Adrenal gland (tissue), 12 donors: Measurements from ENCODE around the gene RNLS. TPM values are rescaled to one million over a fixed set of nuclear protein-coding genes. Genes with fewer than 3 reads are reported as not detected.

Experiments
- DNase-seq, 7 donors: peaks; one replicate each; pipeline ENCODE4 v3.0.0-alpha.2; 2019 to 2020
- H3K27ac ChIP-seq, 5 donors: fragments of 200-600 bp; sonication (generic) in 4 of 5; 1 replicate in 3 of 5; 2 replicates in 2 of 5; pipeline versions ENCODE4 v1.5.1 to v1.8.0; 2016 to 2020; ENCODE audit warnings: mild to moderate bottlenecking in 1 of 5
- H3K27me3 ChIP-seq: fragments of 200-600 bp; 2 replicates; pipeline ENCODE4 v1.8.0; 2021
- H3K36me3 ChIP-seq, 2 donors: fragments of 200-600 bp; replicated peaks in 1 of 2; 1 replicate in 1 of 2; 2 replicates in 1 of 2; pipeline versions ENCODE4 v1.5.1 to v1.8.0; 2018 to 2022
- H3K4me1 ChIP-seq, 2 donors: fragments of 200-600 bp; replicated peaks in 1 of 2; 1 replicate in 1 of 2; 2 replicates in 1 of 2; pipeline versions ENCODE4 v1.5.1 to v1.8.0; 2018 to 2021
- H3K4me3 ChIP-seq, 4 donors: fragments of 200-600 bp; sonication (generic) in 3 of 4; one replicate each; pipeline ENCODE4 v1.5.1; 2016 to 2018
- H3K9me3 ChIP-seq, 3 donors: fragments of 200-600 bp; sonication (generic) in 1 of 3; replicated peaks in 1 of 3; 1 replicate in 2 of 3; 2 replicates in 1 of 3; pipeline versions ENCODE4 v1.5.1 to v1.8.0; 2016 to 2021
- POLR2A ChIP-seq, 2 donors: fragments of 450-650 bp; IDR thresholded peaks; one replicate each; pipeline ENCODE4 v1.6.1; 2017; ENCODE audit warnings: antibody characterized with exemption in 2 of 2, mild to moderate bottlenecking in 2 of 2, moderate library complexity in 1 of 2
- WGBS, 4 donors: extraction: QIAGEN DNeasy Blood & Tissue Kit in 2 of 4; methylation state at CpG; one replicate each; pipeline versions ENCODE4 v1.1.5 to v1.1.7; 2013 to 2017; 5-methylcytosine and 5-hydroxymethylcytosine counted together
- intact Hi-C, 2 donors: fragments of 100-400 bp; cut with DNase I; formaldehyde crosslinking; loops; one replicate each; pipeline versions ENCODE4 v1.14.1 to v1.15.0; 2022 to 2023
- polyA plus RNA-seq, 3 donors: library from polyadenylated mRNA; stranded (reverse); fragments of 200-250 nt in 2 of 3; fragments of 350-450 nt in 1 of 3; fragmentation: Illumina TruSeq in 1 of 3; extraction: RNeasy Lipid Tissue Mini Kit (QIAGEN cat#74804) in 1 of 3; gene quantifications; one replicate each; pipeline ENCODE4 v1.2.3, GENCODE V29; 2013 to 2014
- total RNA-seq, 9 donors: library from RNA; depleted of rRNA in 4 of 9; stranded (reverse); fragments of >200 nt in 4 of 9; fragments of 120-200 nt in 1 of 9; fragmentation: NEBNext Ultra II Directional in 1 of 9; extraction: Animal tissue kit (Norgen Biotek cat#: 25700) in 1 of 9; gene quantifications; one replicate each; pipeline versions ENCODE4 v1.1.0 to v1.2.4, GENCODE V29; 2013 to 2023
- TF ChIP-seq, protein P1 (sequence below), 6 experiments: fragments of 450-650 bp in 4 of 6; fragments of 200-600 bp in 2 of 6; sonication (generic) in 1 of 6; IDR thresholded peaks; 1 replicate in 5 of 6; 2 replicates in 1 of 6; pipeline versions ENCODE4 v1.5.1 to v1.8.0; 2016 to 2021; ENCODE audit warnings: antibody characterized with exemption in 6 of 6, mild to moderate bottlenecking in 2 of 6, moderate library complexity in 1 of 6
- donor health status: healthy with polysubstance abuse.
- donor health status: Bipolar disorder and iron deficiency.
- donor health status: DM: yes; HTN: yes; CAD: no.
- donor health status: DM: no; HTN: no; CAD: no.
- donor health status: DM: no; HTN: no; CAD: no.
- donor health status: DM: yes; HTN: yes; CAD: no.

RNLS gene
- total and polyA plus RNA-seq, 12 donors, result 7.2 to 51.3 (median 27.9) TPM

DNA sequence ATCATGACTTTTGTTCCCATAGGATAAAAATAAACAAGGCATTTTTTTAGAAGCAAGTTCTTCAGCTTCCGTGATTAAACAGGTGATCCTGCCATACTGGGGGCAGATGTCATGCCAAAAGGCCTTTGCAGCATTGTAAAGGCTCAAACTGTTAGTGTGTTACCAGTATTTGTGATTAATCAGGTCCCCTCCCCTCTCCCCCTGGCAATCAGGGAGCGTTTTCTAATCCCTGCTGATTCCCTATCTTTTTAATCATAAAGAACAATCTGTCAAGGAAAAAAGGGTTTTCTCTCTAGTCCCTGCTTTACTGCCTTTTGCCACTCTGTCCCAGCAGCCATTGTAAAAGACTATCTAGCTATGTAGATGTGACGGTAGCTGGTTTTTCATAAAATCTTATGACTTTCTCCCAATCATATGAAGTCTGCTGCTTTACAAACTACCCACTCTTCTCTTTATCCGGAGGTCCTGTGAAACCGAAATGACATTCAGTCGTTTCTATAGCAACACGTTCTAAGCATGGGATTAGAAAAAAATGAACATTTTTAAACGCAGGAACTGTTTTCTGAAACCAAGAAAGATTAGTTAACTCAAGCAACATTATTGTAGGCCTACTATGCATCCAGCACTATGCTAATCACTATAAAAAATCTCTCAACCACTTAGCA, 210.9 kb downstream of the RNLS start:
- intact Hi-C loops, result no loop called here

DNA sequence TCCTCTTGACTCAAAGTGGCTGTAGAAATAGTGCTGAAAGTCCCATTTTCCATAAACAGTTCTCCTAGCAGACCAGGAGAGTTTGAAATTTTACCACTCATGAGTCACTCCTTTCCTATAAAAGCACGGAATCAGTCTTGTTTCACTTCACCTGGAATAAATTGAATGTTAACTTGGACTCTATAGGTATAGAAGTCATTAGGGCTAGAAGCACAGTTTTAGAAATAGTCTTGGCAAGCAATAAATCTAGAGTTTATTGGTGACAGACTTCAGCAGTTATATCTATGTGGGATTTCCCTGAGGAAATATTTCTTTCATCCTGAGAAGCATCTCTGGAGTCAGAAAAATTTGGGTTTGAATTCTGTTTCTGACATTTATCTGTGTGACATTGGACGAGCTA, 212.4 kb downstream of the RNLS start:
- no peaks in the 10 kb centered on the region for H3K27me3 ChIP-seq
- TF ChIP-seq POLR2A (IDR thresholded peaks at IDR 0.05), result no peak
- TF ChIP-seq, protein P1, sequence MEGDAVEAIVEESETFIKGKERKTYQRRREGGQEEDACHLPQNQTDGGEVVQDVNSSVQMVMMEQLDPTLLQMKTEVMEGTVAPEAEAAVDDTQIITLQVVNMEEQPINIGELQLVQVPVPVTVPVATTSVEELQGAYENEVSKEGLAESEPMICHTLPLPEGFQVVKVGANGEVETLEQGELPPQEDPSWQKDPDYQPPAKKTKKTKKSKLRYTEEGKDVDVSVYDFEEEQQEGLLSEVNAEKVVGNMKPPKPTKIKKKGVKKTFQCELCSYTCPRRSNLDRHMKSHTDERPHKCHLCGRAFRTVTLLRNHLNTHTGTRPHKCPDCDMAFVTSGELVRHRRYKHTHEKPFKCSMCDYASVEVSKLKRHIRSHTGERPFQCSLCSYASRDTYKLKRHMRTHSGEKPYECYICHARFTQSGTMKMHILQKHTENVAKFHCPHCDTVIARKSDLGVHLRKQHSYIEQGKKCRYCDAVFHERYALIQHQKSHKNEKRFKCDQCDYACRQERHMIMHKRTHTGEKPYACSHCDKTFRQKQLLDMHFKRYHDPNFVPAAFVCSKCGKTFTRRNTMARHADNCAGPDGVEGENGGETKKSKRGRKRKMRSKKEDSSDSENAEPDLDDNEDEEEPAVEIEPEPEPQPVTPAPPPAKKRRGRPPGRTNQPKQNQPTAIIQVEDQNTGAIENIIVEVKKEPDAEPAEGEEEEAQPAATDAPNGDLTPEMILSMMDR (IDR thresholded peaks at IDR 0.05), result no peak
- intact Hi-C loops, result no loop called here
- H3K27ac ChIP-seq, result no peak overlapping the region
- no peak overlapping the region for H3K4me3 ChIP-seq
- no peak for DNase-seq
- H3K4me1 ChIP-seq, result no peaks in the 10 kb centered on the region
- no peaks in the 10 kb centered on the region for H3K36me3 ChIP-seq
- WGBS, 4 donors, result 90 to 93% (median 91%) methylated on average over 2 of the region's 2 CpGs
- no peaks in the 10 kb centered on the region for H3K9me3 ChIP-seq

More for the DNA sequence above, 210.9 kb downstream of the RNLS start:
- H3K4me1 ChIP-seq, result no peaks in the 10 kb centered on the region
- H3K9me3 ChIP-seq, result no peaks in the 10 kb centered on the region
- no peak for DNase-seq
- no peak overlapping the region for H3K27ac ChIP-seq
- TF ChIP-seq, protein P1 (IDR thresholded peaks at IDR 0.05), result no peak
- H3K27me3 ChIP-seq, result no peaks in the 10 kb centered on the region
- no peak overlapping the region for H3K4me3 ChIP-seq
- no peaks in the 10 kb centered on the region for H3K36me3 ChIP-seq
- WGBS, 4 donors, result 85 to 89% (median 87%) methylated on average over 8 of the region's 8 CpGs

DNA sequence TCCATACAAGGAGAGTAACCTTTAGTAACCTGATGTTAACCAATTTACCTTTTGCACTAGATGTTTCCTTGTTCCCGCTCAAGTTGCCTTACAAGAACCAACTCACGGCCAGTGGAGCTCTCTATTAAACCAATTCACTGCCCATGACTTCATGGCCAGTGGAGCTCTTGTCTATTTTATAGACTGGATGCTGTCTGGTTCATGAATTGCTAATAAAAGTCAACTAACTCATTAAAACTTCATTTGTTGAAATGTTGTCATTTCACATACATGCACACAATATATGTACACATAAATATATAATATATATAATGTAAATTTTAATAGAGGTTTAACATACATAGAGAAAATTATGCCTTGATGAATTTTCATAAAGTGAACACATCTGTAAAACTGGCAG, 216.3 kb downstream of the RNLS start:
- Histone ChIP-seq H3K27ac (no peak overlapping the region), H3K4me1 (no peaks in the 10 kb centered on the region)
- DNase-seq, result no peak

DNA sequence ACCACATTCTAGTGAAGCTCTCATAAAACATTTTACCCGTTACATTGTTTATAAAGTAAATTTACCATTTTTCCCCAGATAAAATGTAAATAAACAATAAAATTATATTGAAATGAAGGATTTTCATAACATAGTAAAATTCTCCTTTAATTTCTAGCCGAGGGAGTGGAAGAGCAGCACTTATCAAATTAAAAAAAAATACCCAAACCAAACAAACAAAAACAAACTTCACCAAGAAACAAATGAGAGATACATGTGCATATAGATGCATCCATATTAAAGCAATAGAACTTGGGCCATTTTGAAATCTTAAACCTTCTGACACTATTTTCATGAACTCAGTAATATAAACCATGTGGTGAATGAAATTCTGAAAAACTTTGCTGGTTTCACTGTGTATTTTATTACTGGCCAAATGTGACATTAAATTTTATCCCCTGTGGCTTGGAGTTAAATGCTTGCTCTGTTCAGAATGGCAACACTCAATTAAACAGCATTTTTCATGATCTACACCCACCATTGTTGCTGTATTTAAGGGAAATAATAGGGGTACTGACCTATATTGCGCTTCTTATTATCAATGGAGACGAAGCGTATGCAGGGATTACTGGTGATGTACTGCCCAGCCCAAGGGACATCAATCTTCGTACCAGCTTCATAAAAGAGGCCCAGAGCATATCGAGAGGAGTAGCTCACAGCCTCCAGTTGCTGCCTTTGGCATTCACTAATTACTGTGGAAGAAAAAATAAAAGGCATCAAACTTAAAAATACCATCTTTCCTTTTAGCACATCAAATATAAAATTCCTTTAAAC, 220.9 kb downstream of the RNLS start:
- H3K4me1 ChIP-seq, result no peaks in the 10 kb centered on the region
- H3K36me3 ChIP-seq, result no peaks in the 10 kb centered on the region
- H3K9me3 ChIP-seq, result no peaks in the 10 kb centered on the region
- H3K27ac ChIP-seq, result no peak overlapping the region
- WGBS, 4 donors, result 95 to 98% (median 95%) methylated on average over 7 of the region's 7 CpGs
- DNase-seq, result no peak
- intact Hi-C loops, result no loop called here
- H3K27me3 ChIP-seq, result no peaks in the 10 kb centered on the region
- no peak overlapping the region for H3K4me3 ChIP-seq
- TF ChIP-seq, protein P1 (IDR thresholded peaks at IDR 0.05), result no peak
- no peak for TF ChIP-seq POLR2A (IDR thresholded peaks at IDR 0.05)

More for the DNA sequence above, 216.3 kb downstream of the RNLS start:
- H3K9me3 ChIP-seq, result no peaks in the 10 kb centered on the region
- H3K27me3 ChIP-seq, result no peaks in the 10 kb centered on the region
- WGBS, 4 donors, result 91 to 100% (median 96%) methylated on average over 2 of the region's 2 CpGs
- H3K4me3 ChIP-seq, result no peak overlapping the region
- TF ChIP-seq, protein P1 (IDR thresholded peaks at IDR 0.05), result no peak
- TF ChIP-seq POLR2A (IDR thresholded peaks at IDR 0.05), result no peak
- no peaks in the 10 kb centered on the region for H3K36me3 ChIP-seq
- intact Hi-C loops, result no loop called here
